Inflammatory macrophage treated with lipopolysaccharide for 1 hour (primary cell): ENCODE results near the gene PPP2R3A.

Experiments
- DNase-seq, 2 donors: peaks; one replicate each; pipeline ENCODE4 v3.0.0-alpha.2; 2020 to 2022

The PPP2R3A gene

GRCh38 chr3:136196401-136197158, 231.1 kb downstream of the PPP2R3A start:
- DNase-seq = peak; percentile 99

- no peak for DNase-seq
Measured at GRCh38 chr3:136197159-136197793, 231.7 kb downstream of the PPP2R3A start.
